NCI-H128 (cell line): Measurements from ENCODE around the gene ZNF280A.
A peak's percentile ranks its signal among the peaks of the same experiment; 100 is the strongest.
"Not testable (repeated sequence)": the region's sequence is repeated elsewhere in the genome, so short reads cannot be mapped to it uniquely, and the experiment has no call there.

Experiments used
- DNase-seq: peaks from one replicate; lab custom pipeline; 2025; ENCODE audit not compliant: unreplicated experiment; lab: John Stamatoyannopoulos, UW

ZNF280A gene

GRCh38 chr22:22514431-22514830 lies 5.6 kb downstream of the ZNF280A start:
- not testable (repeated sequence) for DNase-seq

- no peak for DNase-seq
Observed at GRCh38 chr22:22513619-22514018, 6.5 kb downstream of the ZNF280A start.

- DNase-seq, result no peak
Observed at GRCh38 chr22:22512951-22513350, 7.1 kb downstream of the ZNF280A start.

GRCh38 chr22:22510833-22511232 lies 9.2 kb downstream of the ZNF280A start:
- not testable (repeated sequence) for DNase-seq

DNA sequence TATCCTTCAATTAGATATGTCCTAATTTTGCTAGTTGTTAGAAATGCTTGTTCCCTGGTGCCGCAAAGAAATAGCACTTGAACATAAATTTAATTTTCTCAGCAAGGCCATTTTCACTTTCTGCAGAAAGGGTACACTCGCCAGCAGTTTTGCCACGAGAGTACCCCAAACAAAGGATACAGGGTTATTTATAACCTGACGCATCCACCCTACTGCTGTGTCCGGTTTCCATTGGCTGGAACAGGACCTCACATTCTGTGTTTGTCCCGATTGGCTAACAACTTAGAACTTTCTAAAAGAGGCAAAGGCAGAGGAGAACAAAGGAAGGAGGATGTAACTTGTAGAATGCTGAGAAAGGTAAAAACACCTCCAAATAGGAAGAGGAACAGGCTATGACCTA lies 10.2 kb downstream of the ZNF280A start:
- DNase-seq, result not testable (repeated sequence)

GRCh38 chr22:22508274-22509176 lies 11.5 kb downstream of the ZNF280A start, which contains the start of gene ZNF280B:
Gene ZNF280B, minus strand, starts transcription at chr22:22508742. Its CDS starts 19,344 bp downstream, at chr22:22489398.
- DNase-seq, result peak; percentile 14

- DNase-seq, result no peak
Observed at GRCh38 chr22:22507743-22508273, 12.3 kb downstream of the ZNF280A start.

- no peak for DNase-seq
Observed at GRCh38 chr22:22506736-22507135, 13.3 kb downstream of the ZNF280A start.

DNA sequence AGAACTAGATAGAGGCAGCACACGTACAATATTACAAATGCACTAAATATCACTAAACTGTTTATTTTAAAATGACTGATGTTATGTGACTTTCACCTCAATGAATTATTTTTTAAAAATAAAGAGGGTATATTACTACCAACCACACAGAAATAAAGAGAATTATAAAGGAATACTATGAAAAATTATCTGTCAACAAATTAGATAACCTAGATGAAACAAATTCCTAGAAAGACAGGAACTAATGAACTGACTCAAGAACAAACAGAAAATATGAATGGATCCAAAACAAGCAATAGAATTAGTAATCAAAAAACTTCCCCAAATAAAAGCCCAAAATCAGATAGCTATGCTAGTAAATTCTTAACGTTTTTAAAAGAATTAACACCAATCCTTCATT lies 21.8 kb downstream of the ZNF280A start:
- DNase-seq, result no peak

DNA sequence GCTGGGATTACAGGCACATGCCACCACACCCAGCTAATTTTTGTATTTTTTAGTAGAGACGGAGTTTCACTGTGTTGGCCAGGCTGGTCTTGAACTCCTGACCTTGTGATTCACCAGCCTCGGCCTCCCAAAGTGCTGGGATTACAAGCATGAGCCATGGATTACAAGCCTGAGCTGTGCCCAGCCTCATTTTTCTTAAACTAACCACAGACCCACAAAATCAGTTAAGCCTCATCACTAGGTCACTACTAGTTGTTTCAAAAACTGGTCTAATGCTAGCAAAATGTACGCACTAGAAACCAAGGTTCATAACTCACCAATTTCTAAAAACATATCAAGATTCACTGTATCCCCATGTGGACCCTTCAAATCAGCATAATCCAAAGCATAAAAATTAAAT lies 28.5 kb downstream of the ZNF280A start:
- not testable (repeated sequence) for DNase-seq

GRCh38 chr22:22488736-22489135 lies 31.3 kb downstream of the ZNF280A start:
- DNase-seq, result no peak

DNA sequence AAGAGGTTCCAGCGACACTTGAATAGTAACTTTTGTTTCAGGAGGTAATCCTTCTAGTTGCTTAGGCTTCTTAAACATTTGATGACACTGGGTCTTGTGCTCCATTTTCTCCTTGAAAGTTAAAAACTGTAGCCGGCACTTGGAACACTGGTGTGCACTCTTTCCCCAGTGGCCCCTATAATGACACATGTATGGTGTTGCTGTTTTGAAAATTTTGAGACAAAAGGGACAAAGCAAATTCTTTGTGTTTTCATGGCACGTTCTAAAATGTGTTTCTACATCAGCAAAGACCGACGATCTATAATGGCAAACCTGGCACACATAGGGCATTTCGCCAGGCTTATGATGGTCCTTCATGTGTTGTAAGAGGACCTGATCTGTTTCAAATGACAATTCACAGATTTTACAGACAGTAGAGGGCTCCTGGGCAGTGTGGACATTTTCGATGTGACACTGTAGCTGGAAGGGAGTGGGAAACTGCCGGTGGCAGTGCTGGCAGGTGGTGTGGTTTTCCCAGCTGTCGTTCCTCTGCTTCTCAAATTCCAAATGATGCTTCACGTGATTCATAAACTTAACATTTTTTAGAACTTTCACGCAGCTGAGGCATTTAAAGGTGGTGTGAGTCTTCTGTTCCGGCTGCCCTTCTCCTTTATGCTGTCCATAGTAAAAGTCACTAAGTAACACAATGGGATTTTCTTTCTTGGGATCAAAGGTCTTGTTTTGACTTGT lies 32.0 kb downstream of the ZNF280A start:
- DNase-seq, result no peak

DNA sequence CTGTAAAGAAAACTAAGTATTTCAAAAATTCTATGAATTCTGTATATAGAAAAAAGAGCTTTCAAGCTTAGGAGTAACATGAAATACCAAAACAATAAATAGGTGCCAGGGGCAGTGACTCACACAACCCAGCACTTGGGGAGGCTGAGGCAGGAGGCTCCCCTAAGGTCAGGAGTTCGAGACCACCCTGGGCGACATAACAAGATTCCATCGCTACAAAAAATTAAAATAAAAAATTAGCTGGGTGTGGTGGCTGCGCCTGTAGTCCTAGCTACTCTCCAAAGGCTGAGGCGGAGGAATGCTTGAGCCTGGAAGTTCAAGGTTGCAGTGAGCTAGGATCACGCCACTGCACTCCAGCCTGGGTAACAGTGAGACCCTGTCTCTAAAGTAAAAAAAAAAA lies 33.0 kb downstream of the ZNF280A start:
- DNase-seq, result no peak

DNA sequence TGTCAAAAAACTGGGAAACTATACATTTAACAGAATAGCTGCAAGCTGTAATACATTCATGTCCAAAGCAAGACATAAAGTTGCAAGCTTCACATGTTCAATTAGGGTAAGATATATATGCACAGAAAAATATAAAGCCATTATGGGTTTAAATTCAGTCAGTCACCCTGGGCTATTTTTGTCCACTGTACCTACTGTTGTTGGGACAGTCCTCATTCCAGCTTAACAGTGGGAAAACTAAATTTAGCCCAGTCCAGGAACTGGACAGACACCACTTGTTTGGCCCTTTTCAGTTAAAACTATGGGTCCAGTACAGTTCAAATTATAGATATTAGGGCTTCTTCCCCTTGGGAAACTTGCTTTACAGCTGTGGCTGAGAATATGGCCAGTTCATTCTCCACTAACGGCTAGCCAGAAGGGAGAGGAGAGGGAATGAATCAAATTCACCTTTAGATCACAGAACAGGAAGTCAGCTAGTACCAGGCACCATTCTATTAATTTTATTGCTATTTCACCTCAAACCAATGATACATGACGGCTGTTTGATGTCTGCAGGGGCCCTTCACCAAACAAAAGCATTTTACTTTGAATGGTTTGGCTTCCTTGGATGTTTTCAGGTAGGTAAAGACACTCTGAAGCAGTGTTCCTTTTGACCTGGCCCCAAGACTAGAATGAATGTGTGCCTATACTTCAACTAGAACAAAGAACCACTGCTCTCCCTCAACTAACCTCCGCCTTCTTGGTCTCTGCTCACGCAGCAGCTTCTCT lies 33.8 kb downstream of the ZNF280A start:
- DNase-seq, result no peak

GRCh38 chr22:22485524-22485923 lies 34.5 kb downstream of the ZNF280A start:
- no peak for DNase-seq

- no peak for DNase-seq
Observed at GRCh38 chr22:22484023-22484422, 36.0 kb downstream of the ZNF280A start.

DNA sequence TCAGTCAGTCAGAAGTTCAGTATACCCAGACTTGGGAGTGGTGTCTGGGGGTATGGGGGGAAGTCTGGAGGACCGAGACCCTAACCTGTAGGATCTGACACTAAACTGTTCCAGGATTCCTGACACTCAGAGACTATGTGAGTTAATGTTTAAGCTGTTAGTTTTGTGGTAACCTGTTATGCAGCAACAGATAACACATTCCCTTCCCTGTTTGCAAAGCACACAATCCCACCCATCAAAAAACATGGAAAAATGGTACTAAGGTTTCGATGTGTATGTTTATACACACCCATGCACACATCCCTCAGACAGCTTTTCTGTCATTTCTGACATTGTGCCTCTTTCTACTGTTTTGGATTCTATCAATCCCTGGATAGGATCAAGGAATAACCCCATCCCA lies 39.1 kb downstream of the ZNF280A start:
- no peak for DNase-seq

DNA sequence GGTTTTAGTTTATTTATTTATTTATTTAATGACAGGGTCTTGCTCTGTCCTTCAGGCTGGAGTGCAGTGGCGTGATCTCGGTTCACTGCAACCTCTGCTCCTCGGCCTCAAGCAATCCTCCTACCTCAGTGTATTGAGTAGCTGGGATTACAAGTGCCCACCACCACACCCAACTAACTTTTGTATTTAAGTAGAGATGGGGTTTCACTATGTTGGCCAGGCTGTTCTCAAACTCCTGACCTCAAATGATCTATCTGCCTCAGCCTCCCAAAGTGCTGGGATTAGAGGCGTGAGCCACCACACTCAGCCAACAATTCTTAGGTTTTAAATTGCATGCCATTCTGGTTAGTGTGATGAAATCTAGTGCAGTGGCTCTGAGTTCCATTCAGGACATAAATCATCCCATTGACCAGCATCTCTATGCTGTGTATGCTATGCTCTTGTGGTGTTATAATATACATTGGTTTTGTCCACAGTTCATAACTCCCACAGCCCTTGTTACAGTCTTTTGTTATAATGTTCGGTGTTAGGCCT lies 40.0 kb downstream of the ZNF280A start:
- no peak for DNase-seq

DNA sequence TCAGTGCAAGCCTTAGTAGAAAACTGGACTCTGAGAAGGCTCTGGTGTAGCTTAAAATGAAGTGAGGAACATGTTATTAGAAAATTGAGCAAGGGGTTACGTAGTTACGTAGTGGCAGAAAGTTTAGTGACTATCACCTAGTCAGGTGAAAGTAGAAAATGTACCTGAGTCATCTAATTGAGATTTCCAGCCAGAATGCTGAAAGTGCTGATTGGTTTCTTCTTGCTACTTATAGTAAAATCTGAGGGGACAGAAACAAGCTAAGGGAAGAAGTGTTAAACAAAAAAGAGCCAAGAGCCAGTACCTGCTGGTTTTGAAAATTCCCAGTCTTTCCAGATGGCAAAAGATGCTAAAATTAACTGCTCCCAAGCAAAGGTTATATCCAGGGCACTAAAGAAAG lies 41.0 kb downstream of the ZNF280A start:
- DNase-seq, result no peak

DNA sequence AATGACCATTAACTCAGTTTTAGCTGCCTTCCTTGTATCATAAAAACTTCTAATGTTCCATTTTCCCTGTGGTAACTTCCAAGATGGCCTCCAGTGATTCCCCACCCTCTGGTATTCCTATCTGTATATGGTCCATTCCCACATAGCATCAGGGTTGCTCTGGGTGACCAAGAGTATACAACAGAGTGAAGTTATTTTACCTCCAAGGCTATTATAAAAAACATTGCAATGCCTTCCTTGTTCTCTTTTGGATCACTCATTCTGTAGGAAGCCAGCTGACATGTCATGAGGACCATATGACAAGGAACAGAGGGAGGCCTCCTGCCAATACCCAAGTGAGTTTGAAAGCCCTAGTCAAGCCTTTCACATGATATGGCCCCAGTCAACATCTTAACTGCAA lies 41.6 kb downstream of the ZNF280A start:
- no peak for DNase-seq

- no peak for DNase-seq
Observed at GRCh38 chr22:22474733-22475132, 45.3 kb downstream of the ZNF280A start.
